ENCODE data around the gene NSMCE1.
A peak's percentile ranks its signal among the peaks of the same experiment; 100 is the strongest.

The NSMCE1 gene

GRCh38 chr16:27236635-27237218 is 31.8 kb downstream of the NSMCE1 start:
- Histone ChIP-seq H3K4me2 (ENCODE audit: low read length) (no peak overlapping the region), H3K4me1 (peaks cover 9% of the 10 kb centered on the region), H3K4me3 (ENCODE audit: low read depth, low read length) (no peak overlapping the region), H3K27ac (peak overlapping the region; percentile 50), H3K27me3 (ENCODE audit: control insufficient read depth, insufficient read depth, low read length) (no peaks in the 10 kb centered on the region), H3K9me3 (ENCODE audit: control insufficient read depth, low read length) (no peaks in the 10 kb centered on the region), H3K79me2 (peaks cover 3% of the 10 kb centered on the region), H3K36me3 (ENCODE audit: control insufficient read depth, insufficient read depth, low read length) (no peaks in the 10 kb centered on the region), H3K9ac (no peak overlapping the region), H2AFZ (no peak overlapping the region)
- TF ChIP-seq, protein P1, sequence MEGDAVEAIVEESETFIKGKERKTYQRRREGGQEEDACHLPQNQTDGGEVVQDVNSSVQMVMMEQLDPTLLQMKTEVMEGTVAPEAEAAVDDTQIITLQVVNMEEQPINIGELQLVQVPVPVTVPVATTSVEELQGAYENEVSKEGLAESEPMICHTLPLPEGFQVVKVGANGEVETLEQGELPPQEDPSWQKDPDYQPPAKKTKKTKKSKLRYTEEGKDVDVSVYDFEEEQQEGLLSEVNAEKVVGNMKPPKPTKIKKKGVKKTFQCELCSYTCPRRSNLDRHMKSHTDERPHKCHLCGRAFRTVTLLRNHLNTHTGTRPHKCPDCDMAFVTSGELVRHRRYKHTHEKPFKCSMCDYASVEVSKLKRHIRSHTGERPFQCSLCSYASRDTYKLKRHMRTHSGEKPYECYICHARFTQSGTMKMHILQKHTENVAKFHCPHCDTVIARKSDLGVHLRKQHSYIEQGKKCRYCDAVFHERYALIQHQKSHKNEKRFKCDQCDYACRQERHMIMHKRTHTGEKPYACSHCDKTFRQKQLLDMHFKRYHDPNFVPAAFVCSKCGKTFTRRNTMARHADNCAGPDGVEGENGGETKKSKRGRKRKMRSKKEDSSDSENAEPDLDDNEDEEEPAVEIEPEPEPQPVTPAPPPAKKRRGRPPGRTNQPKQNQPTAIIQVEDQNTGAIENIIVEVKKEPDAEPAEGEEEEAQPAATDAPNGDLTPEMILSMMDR (IDR thresholded peaks at IDR 0.05), result no peak

GRCh38 chr16:27235938-27236245 is 32.7 kb downstream of the NSMCE1 start:
- Histone ChIP-seq H3K27ac (peak overlapping the region; percentile 73), H3K36me3 (ENCODE audit: control insufficient read depth, insufficient read depth, low read length) (no peaks in the 10 kb centered on the region)
- TF ChIP-seq, protein P1 (IDR thresholded peaks at IDR 0.05), result no peak

GRCh38 chr16:27235055-27235937 is 33.3 kb downstream of the NSMCE1 start:
- Histone ChIP-seq H3K4me3 (ENCODE audit: low read depth, low read length) (peak overlapping the region; percentile 6), H2AFZ (peak overlapping the region; percentile 44), H3K36me3 (ENCODE audit: control insufficient read depth, insufficient read depth, low read length) (no peaks in the 10 kb centered on the region), H3K27ac (peak overlapping the region; percentile 73), H3K4me2 (ENCODE audit: low read length) (peak overlapping the region; percentile 38), H3K4me1 (peaks cover 13% of the 10 kb centered on the region), H3K9ac (no peak overlapping the region), H3K79me2 (peaks cover 1% of the 10 kb centered on the region), H3K27me3 (ENCODE audit: control insufficient read depth, insufficient read depth, low read length) (no peaks in the 10 kb centered on the region), H3K9me3 (ENCODE audit: control insufficient read depth, low read length) (no peaks in the 10 kb centered on the region)
- TF ChIP-seq, protein P1 (IDR thresholded peaks at IDR 0.05), result peak; percentile 91

More at GRCh38 chr16:27235938-27236245, 32.7 kb downstream of the NSMCE1 start:
- peak overlapping the region; percentile 44 for H2AFZ ChIP-seq
- H3K4me3 ChIP-seq (ENCODE audit: low read depth, low read length), result no peak overlapping the region
- peaks cover 11% of the 10 kb centered on the region for H3K4me1 ChIP-seq
- peaks cover 3% of the 10 kb centered on the region for H3K79me2 ChIP-seq
- no peaks in the 10 kb centered on the region for H3K9me3 ChIP-seq (ENCODE audit: control insufficient read depth, low read length)
- no peak overlapping the region for H3K9ac ChIP-seq
- peak overlapping the region; percentile 38 for H3K4me2 ChIP-seq (ENCODE audit: low read length)
- H3K27me3 ChIP-seq (ENCODE audit: control insufficient read depth, insufficient read depth, low read length), result no peaks in the 10 kb centered on the region

DNA sequence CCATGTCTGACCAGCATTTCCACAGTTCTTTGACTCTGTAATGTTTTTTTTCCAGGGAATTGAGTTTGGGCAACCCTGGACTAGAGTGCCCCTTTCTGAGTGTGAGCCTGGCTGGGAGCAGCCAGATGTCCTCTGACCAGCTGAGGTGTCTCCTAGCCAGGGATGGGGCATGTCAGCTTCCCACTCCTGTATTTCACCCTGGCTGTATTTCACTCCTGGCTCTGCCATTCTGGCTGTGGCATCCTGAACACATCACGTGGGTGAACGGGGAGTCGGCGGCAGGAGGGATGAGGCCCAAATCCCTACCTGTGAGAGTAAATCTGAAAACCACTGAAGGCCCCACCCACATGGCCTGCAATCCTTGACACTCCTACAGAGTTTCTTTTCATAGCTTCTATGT is 34.0 kb downstream of the NSMCE1 start:
- no peaks in the 10 kb centered on the region for H3K9me3 ChIP-seq (ENCODE audit: control insufficient read depth, low read length)
- peaks cover 13% of the 10 kb centered on the region for H3K4me1 ChIP-seq
- H3K79me2 ChIP-seq, result no peaks in the 10 kb centered on the region
- no peaks in the 10 kb centered on the region for H3K27me3 ChIP-seq (ENCODE audit: control insufficient read depth, insufficient read depth, low read length)
- H3K27ac ChIP-seq, result peak overlapping the region; percentile 73
- H2AFZ ChIP-seq, result no peak overlapping the region
- H3K9ac ChIP-seq, result no peak overlapping the region
- TF ChIP-seq, protein P1 (IDR thresholded peaks at IDR 0.05), result no peak
- H3K36me3 ChIP-seq (ENCODE audit: control insufficient read depth, insufficient read depth, low read length), result no peaks in the 10 kb centered on the region
- H3K4me2 ChIP-seq (ENCODE audit: low read length), result no peak overlapping the region
- peak overlapping the region; percentile 6 for H3K4me3 ChIP-seq (ENCODE audit: low read depth, low read length)

All from parathyroid adenoma (tissue), 2 donors.